ENCODE data around the gene STAB1.

Gene STAB1

DNA sequence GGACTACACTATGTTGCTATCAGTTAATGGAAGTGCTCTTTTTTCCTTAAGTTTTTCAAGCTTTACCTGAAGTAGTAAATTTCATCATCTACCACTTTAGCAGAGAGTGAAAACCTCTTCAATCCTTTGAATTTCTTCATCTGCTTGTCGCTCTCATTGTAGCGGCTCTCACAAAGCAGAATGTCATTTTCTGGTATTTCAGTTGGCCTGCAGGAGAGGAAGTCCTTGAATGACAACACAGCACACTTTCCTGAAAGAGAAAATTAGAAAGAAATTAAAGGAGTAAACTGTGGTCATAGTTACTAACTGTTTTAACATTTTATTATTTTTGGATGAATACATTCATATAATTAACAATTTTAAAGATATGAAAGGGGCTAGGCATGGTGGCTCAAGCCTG is 68.8 kb downstream of the STAB1 start:
- no peak for DNase-seq (ENCODE audit: low spot score)

DNA sequence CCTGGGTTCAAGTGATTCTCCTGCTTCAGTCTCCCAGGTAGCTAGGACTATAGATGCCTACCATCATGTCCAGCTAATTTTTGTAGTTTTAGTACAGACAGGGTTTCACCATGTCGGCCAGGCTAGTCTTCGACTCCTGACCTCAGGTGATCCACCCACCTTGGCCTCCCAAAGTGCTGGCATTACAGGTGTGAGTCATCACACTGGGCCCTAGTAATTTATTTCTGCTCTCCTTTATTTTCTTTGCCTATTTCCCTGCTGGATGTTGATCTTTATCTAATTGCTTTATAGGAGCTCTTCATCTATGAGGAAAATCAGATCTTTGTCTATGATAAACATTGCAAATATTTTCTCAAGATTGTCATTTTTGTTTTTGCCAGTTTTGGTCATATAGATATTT is 72.9 kb downstream of the STAB1 start:
- no peak for DNase-seq (ENCODE audit: low spot score)

DNA sequence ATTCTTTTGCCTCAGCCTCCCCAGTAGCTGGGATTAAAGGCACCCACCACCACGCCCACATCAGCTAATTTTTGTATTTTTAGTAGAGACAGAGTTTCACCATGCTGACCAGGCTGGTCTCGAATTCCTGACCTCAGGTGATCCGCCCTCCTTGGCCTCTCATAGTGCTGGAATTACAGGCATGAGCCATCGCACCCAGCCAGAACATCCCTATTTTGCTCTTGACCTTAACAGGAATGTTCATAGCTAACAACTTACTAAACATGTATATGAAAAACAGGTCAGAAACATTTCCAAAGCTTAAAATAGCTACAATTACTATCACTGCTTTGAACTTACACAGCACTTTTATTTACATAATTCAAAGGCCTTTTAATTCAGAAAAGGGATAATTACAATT is 74.9 kb downstream of the STAB1 start:
- DNase-seq (ENCODE audit: low spot score), result no peak

DNA sequence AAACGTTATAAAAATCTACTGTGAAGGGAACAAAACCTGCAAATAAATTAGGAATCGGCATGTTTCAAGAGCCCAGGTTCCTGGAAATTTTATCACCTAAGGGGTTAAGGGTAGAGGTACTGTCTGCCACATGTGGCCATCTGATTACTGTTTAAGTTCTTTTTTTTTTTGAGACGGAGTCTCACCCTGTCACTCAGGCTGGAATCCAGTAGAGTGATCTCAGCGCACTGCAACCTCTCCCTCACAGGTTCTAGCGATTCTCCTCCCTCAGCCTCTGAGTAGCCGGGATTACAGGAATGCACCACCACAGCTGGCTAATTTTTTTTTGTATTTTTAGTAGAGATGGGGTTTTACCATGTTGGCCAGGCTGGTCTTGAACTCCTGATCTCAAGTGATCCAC is 77.1 kb downstream of the STAB1 start:
- no peak for DNase-seq (ENCODE audit: low spot score)

All from HuH-7.5 (cell line).